BJ (cell line): Measurements from ENCODE around the gene MSANTD7. TPM values are rescaled to one million over a fixed set of nuclear protein-coding genes. Genes with fewer than 3 reads are reported as not detected.
"Not testable (repeated sequence)": the region's sequence is repeated elsewhere in the genome, so short reads cannot be mapped to it uniquely, and the experiment has no call there.

Source experiments
- CTCF ChIA-PET: fragments of 350-600 bp; formaldehyde crosslinking; extraction: SDS; loops from one replicate; lab custom pipeline; 2021; ENCODE audit warnings: antibody characterized with exemption, inconsistent platforms; lab: Yijun Ruan, JAX
- POLR2A ChIA-PET: fragments of 300-600 bp; sonication (Branson Sonifier 250); formaldehyde crosslinking; extraction: SDS; loops from one replicate; lab custom pipeline; 2021; ENCODE audit warnings: antibody characterized with exemption; lab: Charles Lee
- DNase-seq: peaks from one replicate; pipeline ENCODE4 v3.0.0-alpha.2; 2011; ENCODE audit warnings: low read depth
- H3K27me3 ChIP-seq: 2 replicates; pipeline ENCODE4 v1.6.0; 2011; ENCODE audit warnings: low read length; ENCODE audit not compliant: control insufficient read depth, insufficient read depth
- H3K36me3 ChIP-seq: 2 replicates; pipeline ENCODE4 v1.5.1; 2011; ENCODE audit warnings: low read length; ENCODE audit not compliant: control insufficient read depth, insufficient read depth
- H3K4me3 ChIP-seq: 2 replicates; pipeline ENCODE4 v1.5.1; 2011; ENCODE audit warnings: low read depth, mild to moderate bottlenecking, control low read depth, low read length
- CTCF ChIP-seq: IDR thresholded peaks from 2 replicates; pipeline ENCODE4 v1.5.1; 2011; ENCODE audit warnings: low read depth, mild to moderate bottlenecking, control low read depth, inconsistent platforms, low read length, moderate library complexity; ENCODE audit not compliant: insufficient read depth
- polyA plus RNA-seq: library from polyadenylated mRNA; depleted of rRNA; stranded (reverse); fragments of >200 nt; gene quantifications from 2 replicates; pipeline ENCODE4 v1.2.3, GENCODE V29; 2011

Gene MSANTD7
- polyA plus RNA-seq, 1 experiment, result 4.2 TPM

- no peak for DNase-seq
- Histone ChIP-seq H3K4me3 (no peak overlapping the region), H3K36me3 (no peaks in the 10 kb centered on the region), H3K27me3 (peaks cover 2% of the 10 kb centered on the region)
- ChIA-PET CTCF (no interaction called here), POLR2A (no interaction called here)
- no peak for TF ChIP-seq CTCF
These were observed 34.3 kb upstream of the MSANTD7 start for GRCh38 chr10:14803827-14804226.

DNA sequence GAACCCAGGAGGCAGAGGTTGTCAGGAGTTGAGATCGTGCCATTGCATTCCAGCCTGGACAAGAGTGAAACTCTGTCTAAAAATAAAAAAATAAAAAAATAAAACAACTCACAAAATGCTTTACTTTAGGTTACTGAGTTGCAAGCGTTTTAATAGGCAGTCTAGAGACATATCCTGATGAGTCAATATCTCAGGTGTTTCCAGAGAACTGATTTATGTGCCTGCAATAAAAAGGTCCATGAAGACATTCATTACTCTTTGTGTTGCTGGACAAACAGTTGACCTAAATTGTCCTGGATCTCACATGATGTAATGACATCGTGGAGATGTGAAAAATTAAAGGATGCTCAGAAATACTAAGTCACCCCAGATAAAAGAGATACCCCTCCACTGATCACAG is 31.8 kb upstream of the MSANTD7 start:
- DNase-seq, result no peak
- Histone ChIP-seq H3K27me3 (peaks cover 2% of the 10 kb centered on the region; the same call in 1 of the 2 replicates), H3K36me3 (no peaks in the 10 kb centered on the region), H3K4me3 (no peak overlapping the region)
- CTCF ChIA-PET, result no interaction called here
- POLR2A ChIA-PET, result no interaction called here
- TF ChIP-seq CTCF, result no peak

- POLR2A ChIA-PET, result no interaction called here
- no peak for TF ChIP-seq CTCF
- Histone ChIP-seq H3K4me3 (no peak overlapping the region), H3K27me3 (0 out of 2 replicates have a peak, but pooled peaks cover 2% of the 10 kb centered on the region), H3K36me3 (no peaks in the 10 kb centered on the region)
- CTCF ChIA-PET, result interaction anchor here (0.7 to 1.4 kb wide), 4 partner anchors 8 to 281 kb away, joined by 3 to 5 read pairs (median 3); no protein-coding TSS in a partner anchor
- DNase-seq, result no peak
These were observed 26.8 kb upstream of the MSANTD7 start for GRCh38 chr10:14810969-14811953.

- Histone ChIP-seq H3K36me3 (no peaks in the 10 kb centered on the region), H3K4me3 (no peak overlapping the region), H3K27me3 (0 out of 2 replicates have a peak, but pooled peaks cover 2% of the 10 kb centered on the region)
- no peak for TF ChIP-seq CTCF
- no peak for DNase-seq
- ChIA-PET CTCF (interaction anchor here (1.4 to 2.1 kb wide), 2 partner anchors 10 kb away, joined by 3 to 7 read pairs; no protein-coding TSS in a partner anchor), POLR2A (no interaction called here)
These were observed 25.8 kb upstream of the MSANTD7 start for GRCh38 chr10:14812271-14812670.

DNA sequence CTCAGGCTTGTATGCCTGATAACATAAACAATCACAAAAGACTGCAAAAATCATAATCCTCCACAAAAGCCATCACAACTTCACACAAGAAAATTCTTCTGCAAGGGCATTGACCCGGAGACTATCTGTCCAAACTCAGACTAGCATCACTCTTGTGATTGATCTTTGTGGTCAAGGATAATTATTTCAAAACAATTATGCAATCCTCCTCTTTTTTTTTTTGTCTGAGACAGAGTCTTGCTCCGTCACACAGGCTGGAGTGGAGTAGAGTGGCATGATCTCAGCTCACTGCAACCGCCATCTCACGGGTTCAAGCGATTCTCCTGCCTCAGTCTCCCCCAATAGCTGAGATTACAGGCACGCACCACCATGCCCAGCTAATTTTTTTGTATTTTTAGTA is 22.4 kb upstream of the MSANTD7 start:
- ChIA-PET POLR2A (no interaction called here), CTCF (interaction anchor here (2.0 kb wide), 1 partner anchor 279 kb away, joined by 5 read pairs; no protein-coding TSS in a partner anchor)
- no peak for DNase-seq
- no peak overlapping the region for H3K4me3 ChIP-seq
- H3K27me3 ChIP-seq, result 0 out of 2 replicates have a peak, but pooled peaks cover 2% of the 10 kb centered on the region
- TF ChIP-seq CTCF, result no peak
- H3K36me3 ChIP-seq, result no peaks in the 10 kb centered on the region

DNA sequence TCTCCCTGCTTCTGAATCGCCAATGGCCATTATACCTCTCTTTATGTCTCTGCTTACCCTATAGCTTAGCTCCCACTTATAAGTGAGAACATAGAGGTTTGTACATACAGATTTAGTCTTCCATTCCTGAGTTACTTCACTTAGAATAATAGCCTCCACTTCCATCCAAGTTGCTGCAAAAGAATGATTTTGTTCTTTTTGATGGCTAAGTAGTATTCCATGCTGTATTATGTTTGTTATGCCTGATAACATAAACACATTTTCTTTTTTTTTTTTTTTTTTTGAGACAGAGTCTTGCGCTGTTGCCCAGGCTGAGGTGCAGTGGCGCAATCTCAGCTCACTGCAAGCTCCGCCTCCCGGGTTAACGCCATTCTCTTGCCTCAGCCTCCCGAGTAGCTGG is 21.4 kb upstream of the MSANTD7 start:
- H3K36me3 ChIP-seq, H3K27me3 ChIP-seq, H3K4me3 ChIP-seq, DNase-seq, POLR2A ChIA-PET: not testable (repeated sequence)
- CTCF ChIA-PET, result interaction anchor here (2.0 kb wide), 1 partner anchor 280 kb away, joined by 5 read pairs; no protein-coding TSS in a partner anchor
